GM12878 (cell line): ENCODE results near the gene CACNA1G. TPM values are rescaled to one million over a fixed set of nuclear protein-coding genes. Genes with fewer than 3 reads are reported as not detected.

Source experiments
- ATAC-seq: fragments of 200-7000 bp; cut with Tn5 transposase; 3 replicates; pipeline ENCODE4 v1.9.1; 2020; ENCODE audit warnings: mild to moderate bottlenecking, moderate library complexity
- BruUV-seq: library from RNA; stranded (reverse); fragments of 400-500 nt; replicated peaks from 2 replicates; lab custom pipeline; 2021; lab: Mats Ljungman, UMichigan
- CTCF ChIA-PET: fragments of 300-600 bp; sonication (Branson Sonifier 250); formaldehyde crosslinking; extraction: SDS; loops from one replicate; lab custom pipeline; 2021; ENCODE audit warnings: inconsistent platforms; lab: Yijun Ruan, JAX
- POLR2A ChIA-PET: fragments of 350-600 bp; formaldehyde crosslinking; extraction: SDS; loops from one replicate; lab custom pipeline; 2021; ENCODE audit warnings: inconsistent platforms; lab: Charles Lee
- RAD21 ChIA-PET: fragments of 300-600 bp; sonication (Branson Sonifier 250); formaldehyde crosslinking; loops from one replicate; lab custom pipeline; 2023; ENCODE audit warnings: antibody characterized with exemption; ENCODE audit not compliant: unreplicated experiment; lab: Charles Lee
- SMC1A ChIA-PET: fragments of 300-600 bp; sonication (Branson Sonifier 250); formaldehyde crosslinking; loops from one replicate; lab custom pipeline; 2023; ENCODE audit not compliant: unreplicated experiment, uncharacterized antibody; lab: Charles Lee
- DNase-seq: peaks from one replicate; pipeline ENCODE4 v3.0.0-alpha.2; 2011; ENCODE audit warnings: low read depth, low spot score
- FAIRE-seq: peaks from 3 replicates; lab custom pipeline; 2011; peaks lifted over from hg19 to GRCh38; lab: Jason Lieb, UNC
- H2AFZ ChIP-seq: 2 replicates; pipeline ENCODE4 v1.6.0; 2011; ENCODE audit warnings: low read depth, low read length, control low read depth; ENCODE audit not compliant: control insufficient read depth
- H3K27ac ChIP-seq: 2 replicates; pipeline ENCODE4 v1.5.1; 2011; ENCODE audit warnings: control low read depth; ENCODE audit not compliant: control insufficient read depth, insufficient read depth
- H3K27me3 ChIP-seq, 2 experiments: replicated peaks in 1 of 2; 2 replicates each; pipeline versions ENCODE4 v1.6.0 to v1.6.1; 2011; ENCODE audit warnings: low read length in 1 of 2; ENCODE audit not compliant: control insufficient read depth in 2 of 2, insufficient read depth in 2 of 2
- H3K36me3 ChIP-seq, 2 experiments: 2 replicates each; pipeline ENCODE4 v1.5.1; 2011; ENCODE audit warnings: low read length in 1 of 2; ENCODE audit not compliant: control insufficient read depth in 2 of 2, insufficient read depth in 2 of 2
- H3K4me1 ChIP-seq: 2 replicates; pipeline ENCODE4 v1.6.1; 2011; ENCODE audit warnings: mild to moderate bottlenecking, low read length, moderate library complexity, mixed read lengths; ENCODE audit not compliant: control insufficient read depth, insufficient read depth
- H3K4me2 ChIP-seq: 2 replicates; pipeline ENCODE4 v1.6.0; 2011; ENCODE audit warnings: control low read depth; ENCODE audit not compliant: control insufficient read depth, insufficient read depth
- H3K4me3 ChIP-seq: fragments of 200-600 bp; sonication (generic); 2 replicates; pipeline ENCODE4 v1.5.1; 2016
- H3K79me2 ChIP-seq: 2 replicates; pipeline ENCODE4 v1.6.0; 2011; ENCODE audit warnings: low read length; ENCODE audit not compliant: control insufficient read depth, insufficient read depth
- H3K9ac ChIP-seq: 2 replicates; pipeline ENCODE4 v1.8.0; 2011; ENCODE audit warnings: low read length, control low read depth, mixed read lengths; ENCODE audit not compliant: control insufficient read depth, insufficient read depth
- H3K9me3 ChIP-seq: replicated peaks from 3 replicates; pipeline ENCODE4 v1.5.1; 2011; ENCODE audit warnings: mild to moderate bottlenecking, low read length; ENCODE audit not compliant: control insufficient read depth, insufficient read depth
- H4K20me1 ChIP-seq: 2 replicates; pipeline ENCODE4 v1.6.0; 2011; ENCODE audit not compliant: control insufficient read depth, insufficient read depth
- ATF3 ChIP-seq: IDR thresholded peaks from 2 replicates; pipeline ENCODE4 v1.6.1; 2011; ENCODE audit warnings: low read depth, mild to moderate bottlenecking, low read length, moderate library complexity, borderline replicate concordance; ENCODE audit errors: extremely low read depth
- ATF7 ChIP-seq: fragments of 450-650 bp; IDR thresholded peaks from 2 replicates; pipeline ENCODE4 v1.6.1; 2016; ENCODE audit warnings: low read depth, mild to moderate bottlenecking
- CBX3 ChIP-seq: fragments of 200-600 bp; sonication (generic); IDR thresholded peaks from 2 replicates; pipeline ENCODE4 v1.6.1; 2016; ENCODE audit warnings: low read depth, borderline replicate concordance
- DPF2 ChIP-seq: fragments of 450-650 bp; IDR thresholded peaks from 2 replicates; pipeline ENCODE4 v1.6.1; 2017; ENCODE audit warnings: mild to moderate bottlenecking
- FOXK2 ChIP-seq: fragments of 450-650 bp; IDR thresholded peaks from 2 replicates; pipeline ENCODE4 v1.6.1; 2017; ENCODE audit warnings: mild to moderate bottlenecking, moderate library complexity
- HDAC6 ChIP-seq: fragments of 200-600 bp; sonication (generic); IDR thresholded peaks from one replicate; pipeline ENCODE4 v1.8.0; 2017; ENCODE audit warnings: antibody characterized with exemption; ENCODE audit not compliant: unreplicated experiment
- MYB ChIP-seq: fragments of 150-350 bp; IDR thresholded peaks from 2 replicates; pipeline ENCODE4 v1.6.1; 2014; ENCODE audit warnings: mild to moderate bottlenecking, low read depth, low read length, borderline replicate concordance
- NFXL1 ChIP-seq: fragments of 450-650 bp; IDR thresholded peaks from 2 replicates; pipeline ENCODE4 v1.6.1; 2017; ENCODE audit warnings: antibody characterized with exemption, mild to moderate bottlenecking, borderline replicate concordance
- PAX8 ChIP-seq: fragments of 450-650 bp; IDR thresholded peaks from 2 replicates; pipeline ENCODE4 v1.6.1; 2017; ENCODE audit warnings: mild to moderate bottlenecking, moderate library complexity
- RAD21 ChIP-seq: IDR thresholded peaks from 2 replicates; pipeline ENCODE4 v1.6.1; 2011; ENCODE audit warnings: mild to moderate bottlenecking, low read depth, low read length, moderate library complexity; ENCODE audit not compliant: insufficient read depth
- SMAD5 ChIP-seq: IDR thresholded peaks from 2 replicates; pipeline ENCODE4 v1.6.1; 2016; ENCODE audit warnings: antibody characterized with exemption, low read depth
- ZBED1 ChIP-seq: IDR thresholded peaks from 2 replicates; pipeline ENCODE4 v1.6.1; 2016; ENCODE audit warnings: borderline replicate concordance
- ZNF207 ChIP-seq: fragments of 450-650 bp; IDR thresholded peaks from 2 replicates; pipeline ENCODE4 v1.6.1; 2014; ENCODE audit warnings: antibody characterized with exemption, mild to moderate bottlenecking, borderline replicate concordance
- WGBS: methylation state at CpG from one replicate; pipeline ENCODE4 v1.1.6; 2016; ENCODE audit warnings: low lambda C conversion rate; ENCODE audit not compliant: insufficient replicate concordance, insufficient coverage; ENCODE audit errors: missing lambda C conversion rate; 5-methylcytosine and 5-hydroxymethylcytosine counted together
- in situ Hi-C: fragments of 300-500 bp; cut with MboI; formaldehyde crosslinking; loops from 9 replicates; pipeline ENCODE4 v1.14.3; 2018; ENCODE audit warnings: mixed read lengths
- intact Hi-C: fragments of 100-400 bp; cut with micrococcal nuclease; formaldehyde crosslinking; loops from one replicate; pipeline ENCODE4 v1.14.2; 2022; ENCODE audit not compliant: unreplicated experiment
- polyA plus RNA-seq, 11 experiments: library from polyadenylated mRNA; depleted of rRNA in 4 of 11; unstranded in 6 of 11; stranded (reverse) in 5 of 11; fragments of >200 nt; fragmentation: Nextera tagmentation in 4 of 11; fragmentation: Illumina TruSeq in 1 of 11; extraction: Ambion mirVana in 4 of 11; extraction: Trizol in 1 of 11; gene quantifications; 1 replicate in 1 of 11; 2 replicates in 10 of 11; pipeline versions ENCODE4 v1.2.1 to v1.2.3, GENCODE V29; 2011 to 2016; ENCODE audit warnings: inconsistent platforms in 2 of 11, missing spikeins in 2 of 11, low read depth in 1 of 11
- total RNA-seq, 4 experiments: library from RNA; depleted of rRNA in 3 of 4; stranded (reverse); fragments of >200 nt in 3 of 4; fragmentation: Illumina TruSeq in 1 of 4; extraction: Trizol in 1 of 4; gene quantifications; 2 replicates each; pipeline versions ENCODE4 v1.2.1 to v1.2.3, GENCODE V29; 2013 to 2021

Gene CACNA1G
- total and polyA plus RNA-seq, 10 of the 15 experiments (the other 5 are each of a cell fraction or from before 2014, with no cell fraction given) = 0.03 to 0.15 TPM; not detected in 8

GRCh38 chr17:50618300-50618699, 57.8 kb downstream of the CACNA1G start:
- no peaks in the 10 kb centered on the region for H3K4me1 ChIP-seq
- ATAC-seq (no peak), FAIRE-seq (no peak), DNase-seq (no peak)
- H3K36me3 ChIP-seq = no peaks in the 10 kb centered on the region
- no TSS peak for BruUV-seq
- no peaks in the 10 kb centered on the region for H3K9me3 ChIP-seq
- CTCF ChIA-PET = no interaction called here
- H3K27ac ChIP-seq = no peak overlapping the region
- TF ChIP-seq ATF7 (no peak), HDAC6 (no peak), PAX8 (no peak), ATF3 (no peak), CBX3 (no peak)
- SMC1A ChIA-PET = no interaction called here
- POLR2A ChIA-PET = interaction anchor here (0.6 kb wide), 1 partner anchor 57 kb away, joined by 3 read pairs; no protein-coding TSS in a partner anchor
- H3K4me2 ChIP-seq = no peak overlapping the region
- no peak overlapping the region for H3K4me3 ChIP-seq
- RAD21 ChIA-PET = no interaction called here
- in situ Hi-C loops (no loop called here), intact Hi-C loops (no loop called here)
- H3K79me2 ChIP-seq = no peaks in the 10 kb centered on the region
- 41% methylated on average over 4 of the region's 4 CpGs for WGBS
- no peaks in the 10 kb centered on the region; a peak in 1 of 4 replicates for H3K27me3 ChIP-seq
- no peak overlapping the region for H3K9ac ChIP-seq
- no peak overlapping the region for H2AFZ ChIP-seq
- H4K20me1 ChIP-seq = no peaks in the 10 kb centered on the region

- in situ Hi-C loops = no loop called here
- no peak for DNase-seq
- no peaks in the 10 kb centered on the region for H4K20me1 ChIP-seq
- intact Hi-C loops = no loop called here
- POLR2A ChIA-PET = interaction anchor here (0.6 kb wide), 1 partner anchor 58 kb away, joined by 3 read pairs; no protein-coding TSS in a partner anchor
- H3K27ac ChIP-seq = no peak overlapping the region
- BruUV-seq = no TSS peak
- H3K4me1 ChIP-seq = no peaks in the 10 kb centered on the region
- RAD21 ChIA-PET = no interaction called here
- no peak overlapping the region for H2AFZ ChIP-seq
- H3K4me2 ChIP-seq = no peak overlapping the region
- H3K27me3 ChIP-seq = no peaks in the 10 kb centered on the region; a peak in 1 of 4 replicates
- H3K79me2 ChIP-seq = no peaks in the 10 kb centered on the region
- TF ChIP-seq MYB (no peak), ZNF207 (no peak), SMAD5 (no peak), DPF2 (no peak), RAD21 (no peak), ZBED1 (no peak), FOXK2 (no peak), NFXL1 (no peak)
- H3K4me3 ChIP-seq = no peak overlapping the region
- ATAC-seq = no peak; the same call in 2 of the 3 replicates
- CTCF ChIA-PET = no interaction called here
- FAIRE-seq = no peak
- H3K36me3 ChIP-seq = no peaks in the 10 kb centered on the region
- WGBS = 24% methylated on average over 11 of the region's 11 CpGs
- no peak overlapping the region for H3K9ac ChIP-seq
- H3K9me3 ChIP-seq = no peaks in the 10 kb centered on the region
- SMC1A ChIA-PET = no interaction called here
Measured at GRCh38 chr17:50618941-50619340, 58.4 kb downstream of the CACNA1G start.
